HEK293T (cell line): ENCODE data around the gene PRKCE.

Experiments used
- FOXM1 ChIP-seq: fragments of 450-650 bp; IDR thresholded peaks from 2 replicates; pipeline ENCODE4 v1.6.1; 2017; ENCODE audit warnings: mild to moderate bottlenecking, borderline replicate concordance
- L3MBTL2 ChIP-seq: fragments of 450-650 bp; conservative IDR thresholded peaks from 2 replicates; pipeline ENCODE4 v1.6.1; 2016; ENCODE audit warnings: mild to moderate bottlenecking
- PKNOX1 ChIP-seq: fragments of 450-650 bp; IDR thresholded peaks from 2 replicates; pipeline ENCODE4 v1.6.1; 2016

DNA sequence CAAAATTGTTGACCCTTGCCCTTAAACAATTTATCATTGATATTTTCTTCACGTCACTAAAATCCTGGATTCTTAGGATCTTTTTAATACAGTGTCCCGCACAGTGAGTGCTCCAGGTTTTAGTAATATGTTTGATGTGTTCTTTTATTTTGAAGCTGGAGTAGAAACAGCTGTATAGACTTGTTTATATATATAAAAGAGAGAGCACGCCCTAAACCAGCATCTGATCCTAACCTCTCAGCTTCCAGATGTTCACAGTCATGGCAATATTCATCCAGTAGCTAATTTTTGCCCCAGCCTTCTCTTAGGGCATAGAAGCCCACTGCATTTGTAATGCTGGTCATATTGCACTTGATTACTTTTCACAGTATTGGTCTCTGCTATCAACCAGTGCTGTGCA, 475.7 kb downstream of the PRKCE start:
- TF ChIP-seq PKNOX1 (no peak), FOXM1 (no peak), L3MBTL2 (no peak)
